K562 (cell line): ENCODE measurements around the gene MTMR3. TPM values are rescaled to one million over a fixed set of nuclear protein-coding genes. Genes with fewer than 3 reads are reported as not detected.
A peak's percentile ranks its signal among the peaks of the same experiment; 100 is the strongest.

Experiments
- AFF1 ChIP-seq, 2 experiments: fragments of 450-650 bp; IDR thresholded peaks; 2 replicates each; pipeline ENCODE4 v1.6.1; 2018; ENCODE audit warnings: mild to moderate bottlenecking in 2 of 2, low read depth in 1 of 2; ENCODE audit not compliant: partially characterized antibody in 2 of 2
- BDP1 ChIP-seq: IDR thresholded peaks from 3 replicates; pipeline ENCODE4 v1.6.1; 2011; ENCODE audit not compliant: insufficient read length, insufficient read depth
- CTCF ChIP-seq, 3 experiments: IDR thresholded peaks in 2 of 3; conservative IDR thresholded peaks in 1 of 3; 2 replicates each; pipeline ENCODE4 v1.5.1; 2011 to 2012; ENCODE audit warnings: low read length in 3 of 3, mild to moderate bottlenecking in 3 of 3, control low read depth in 2 of 3, improper control_type of control experiment in 1 of 3, inconsistent platforms in 1 of 3, low read depth in 1 of 3, mixed read lengths in 1 of 3, moderate library complexity in 1 of 3; ENCODE audit not compliant: insufficient read depth in 2 of 3
- CUX1 ChIP-seq: fragments of 200-800 bp; sonication (Bioruptor generic); IDR thresholded peaks from 2 replicates; pipeline ENCODE4 v1.6.1; 2016; ENCODE audit warnings: missing genetic modification characterization, missing compliant biosample characterization
- HMBOX1 ChIP-seq: sonication (generic); IDR thresholded peaks from 2 replicates; pipeline ENCODE4 v1.6.1; 2016
- NBN ChIP-seq: fragments of 450-650 bp; IDR thresholded peaks from 2 replicates; pipeline ENCODE4 v1.6.1; 2016; ENCODE audit warnings: low read depth, mild to moderate bottlenecking
- THAP7 ChIP-seq: fragments of 250-450 bp; sonication (Bioruptor Pico); IDR thresholded peaks from 2 replicates; pipeline ENCODE4 v1.5.0; 2021
- ZNF23 ChIP-seq: fragments of 250-450 bp; sonication (Bioruptor Pico); IDR thresholded peaks from 2 replicates; pipeline ENCODE4 v1.4.0; 2020; ENCODE audit warnings: mild to moderate bottlenecking
- ZNF280B ChIP-seq: fragments of 250-450 bp; sonication (Bioruptor Pico); IDR thresholded peaks from 2 replicates; pipeline ENCODE4 v1.5.1; 2021; ENCODE audit warnings: mild to moderate bottlenecking
- ZNF324 ChIP-seq: fragments of 250-450 bp; sonication (Bioruptor Pico); IDR thresholded peaks from 2 replicates; pipeline ENCODE4 v1.4.0; 2020; ENCODE audit warnings: mild to moderate bottlenecking
- polyA plus RNA-seq, 8 experiments: library from polyadenylated mRNA; depleted of rRNA in 4 of 8; stranded (reverse) in 5 of 8; unstranded in 3 of 8; fragments of >200 nt; fragmentation: Nextera tagmentation in 2 of 8; fragmentation: Illumina TruSeq in 1 of 8; extraction: Ambion mirVana in 2 of 8; extraction: Trizol in 1 of 8; gene quantifications; 2 replicates each; pipeline versions ENCODE4 v1.2.1 to v1.2.3, GENCODE V29; 2011 to 2014; ENCODE audit warnings: inconsistent platforms in 1 of 8, missing spikeins in 1 of 8
- total RNA-seq, 7 experiments: library from RNA; depleted of rRNA in 6 of 7; stranded (reverse); fragments of >200 nt in 6 of 7; fragmentation: Illumina TruSeq in 2 of 7; extraction: Trizol in 2 of 7; gene quantifications; 2 replicates each; pipeline versions ENCODE4 v1.2.1 to v1.2.3, GENCODE V29; 2011 to 2021; ENCODE audit warnings: low replicate concordance in 1 of 7

Gene MTMR3
- total and polyA plus RNA-seq, 9 of the 15 experiments (the other 6 are each of a cell fraction or from before 2014, with no cell fraction given): 1.6 to 13.7 (median 7.9) TPM

- TF ChIP-seq ZNF280B (CRISPR knock-in tag) (no peak), CTCF (IDR thresholded peaks at IDR 0.05 in 2 of 3, conservative IDR thresholded peaks at IDR 0.05 in 1 of 3; ENCODE audit: insufficient read depth in 2 of 3, low read depth in 1 of 3, low read length in 3 of 3) (no peak), ZNF324 (CRISPR knock-in tag) (no peak), THAP7 (CRISPR knock-in tag) (no peak), AFF1 (IDR thresholded peaks at IDR 0.05; ENCODE audit: low read depth in 1 of 2, partially characterized antibody in 2 of 2) (peak in 1 of 2 experiments; percentile 57), NBN (peak; percentile 70; the same call in 1 of the 2 replicates), ZNF23 (CRISPR knock-in tag) (no peak), BDP1 (no peak), CUX1 (CRISPR knock-in tag) (no peak), HMBOX1 (0 out of 2 replicates have a peak, but pooled peaks have one; percentile 49)
These were observed 68.9 kb downstream of the MTMR3 start (continued) for GRCh38 chr22:29951791-29952413.
